Heart left ventricle (tissue), 13 donors: ENCODE data around the gene ZNF354C.

Source experiments
- POLR2A ChIP-seq, 2 donors: fragments of 450-650 bp; IDR thresholded peaks; one replicate each; pipeline ENCODE4 v1.6.1; 2017; ENCODE audit warnings: antibody characterized with exemption in 2 of 2, mild to moderate bottlenecking in 2 of 2, moderate library complexity in 2 of 2
- TF ChIP-seq, protein P1 (sequence below), 12 donors: fragments of 200-600 bp; sonication (generic) in 4 of 12; IDR thresholded peaks; one replicate each; pipeline versions ENCODE4 v1.5.0 to v1.8.0; 2018 to 2022; ENCODE audit warnings: antibody characterized with exemption in 12 of 12, mild to moderate bottlenecking in 5 of 12
- donor health status: ischemic (EF 13 %, LVEDD 7.1; RV severe dilation, severe dysfunction).
- donor health status: DM: no; HTN: yes; CAD: no.
- donor health status: DM: no; HTN: no; CAD: no.
- donor health status: ischemic (EF 25% LVEDD 6.9; RV normal size, moderate dysfunction).
- donor health status: ischemic (EF 25% LVEDD 5.7; RV mildly dilated, moderate dysfunction).
- donor health status: ischemic (EF 35%, LVEDD 5.7; RV mildly dilated, moderate dysfunction).
- donor health status: nonischemic (EF 11% LVEDD 7.7; RV severe dilation, severe dysfunction).
- donor health status: DM: yes; HTN: yes; CAD: no.
- donor health status: PGD.
- donor health status: ischemic (EF 29% LVEDD 5.4; RV normal size, mild dysfunction).
- donor health status: nonischemic (EF 23%, LVEDD 6.1; RV moderate dilation, normal function).

DNA sequence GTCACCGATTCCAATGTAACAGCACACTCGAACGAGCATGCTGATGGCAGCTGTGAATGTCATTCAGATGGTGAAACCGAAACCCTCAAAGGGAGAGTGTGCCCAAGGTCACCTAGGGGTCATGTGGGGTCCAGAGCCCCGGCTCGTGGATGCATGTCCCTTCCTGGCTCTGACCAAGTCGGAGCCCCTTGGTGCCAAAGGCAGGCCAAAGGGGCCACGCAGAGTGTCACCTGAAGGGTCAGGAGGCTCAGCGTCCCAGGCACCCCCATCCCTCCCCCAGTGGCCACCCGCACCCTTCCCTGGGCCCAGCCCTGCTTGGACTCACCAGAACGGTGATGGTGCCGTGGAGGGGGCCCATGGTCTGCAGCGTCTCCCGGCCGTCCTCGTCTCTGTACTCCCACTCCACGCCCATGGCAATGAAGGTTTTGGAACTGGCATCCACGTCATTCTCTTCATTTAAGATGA lies 69.5 kb downstream of the ZNF354C start:
- TF ChIP-seq, protein P1, sequence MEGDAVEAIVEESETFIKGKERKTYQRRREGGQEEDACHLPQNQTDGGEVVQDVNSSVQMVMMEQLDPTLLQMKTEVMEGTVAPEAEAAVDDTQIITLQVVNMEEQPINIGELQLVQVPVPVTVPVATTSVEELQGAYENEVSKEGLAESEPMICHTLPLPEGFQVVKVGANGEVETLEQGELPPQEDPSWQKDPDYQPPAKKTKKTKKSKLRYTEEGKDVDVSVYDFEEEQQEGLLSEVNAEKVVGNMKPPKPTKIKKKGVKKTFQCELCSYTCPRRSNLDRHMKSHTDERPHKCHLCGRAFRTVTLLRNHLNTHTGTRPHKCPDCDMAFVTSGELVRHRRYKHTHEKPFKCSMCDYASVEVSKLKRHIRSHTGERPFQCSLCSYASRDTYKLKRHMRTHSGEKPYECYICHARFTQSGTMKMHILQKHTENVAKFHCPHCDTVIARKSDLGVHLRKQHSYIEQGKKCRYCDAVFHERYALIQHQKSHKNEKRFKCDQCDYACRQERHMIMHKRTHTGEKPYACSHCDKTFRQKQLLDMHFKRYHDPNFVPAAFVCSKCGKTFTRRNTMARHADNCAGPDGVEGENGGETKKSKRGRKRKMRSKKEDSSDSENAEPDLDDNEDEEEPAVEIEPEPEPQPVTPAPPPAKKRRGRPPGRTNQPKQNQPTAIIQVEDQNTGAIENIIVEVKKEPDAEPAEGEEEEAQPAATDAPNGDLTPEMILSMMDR (IDR thresholded peaks at IDR 0.05) = no peak
- no peak for TF ChIP-seq POLR2A (IDR thresholded peaks at IDR 0.05)
